Endothelial cell of umbilical vein (primary cell): Measurements from ENCODE around the gene CRYZL1. TPM values are rescaled to one million over a fixed set of nuclear protein-coding genes. Genes with fewer than 3 reads are reported as not detected.

Experiments
- BruUV-seq: library from RNA; stranded (reverse); fragments of 400-500 nt; replicated peaks from 2 replicates; lab custom pipeline; 2021; lab: Mats Ljungman, UMichigan
- CTCF ChIA-PET: fragments of 300-600, 350-600 bp; sonication (Branson Sonifier 250); formaldehyde crosslinking; loops from one replicate; lab custom pipeline; 2021; ENCODE audit warnings: antibody characterized with exemption, inconsistent platforms; lab: Charles Lee
- POLR2A ChIA-PET: fragments of 300-600, 350-600 bp; sonication (Branson Sonifier 250); formaldehyde crosslinking; loops from one replicate; lab custom pipeline; 2021; ENCODE audit warnings: antibody characterized with exemption, inconsistent platforms; lab: Charles Lee
- DNase-seq: peaks from one replicate; pipeline ENCODE4 v3.0.0-alpha.2; 2011; ENCODE audit warnings: low read depth, low spot score
- FAIRE-seq: peaks from 2 replicates; lab custom pipeline; 2011; peaks lifted over from hg19 to GRCh38; lab: Jason Lieb, UNC
- H2AFZ ChIP-seq: 2 replicates; pipeline ENCODE4 v1.6.0; 2012; ENCODE audit warnings: low read depth, low read length, control low read depth, inconsistent platforms
- H3K27ac ChIP-seq: 2 replicates; pipeline ENCODE4 v1.5.1; 2011; ENCODE audit warnings: low read depth, mild to moderate bottlenecking, control low read depth, low read length, moderate library complexity; ENCODE audit not compliant: insufficient read depth
- H3K27me3 ChIP-seq, 2 experiments: 2 replicates each; pipeline versions ENCODE4 v1.6.0 to v1.6.1; 2011; ENCODE audit warnings: low read length in 2 of 2, mixed read lengths in 1 of 2; ENCODE audit not compliant: control insufficient read depth in 2 of 2, insufficient read depth in 2 of 2
- H3K36me3 ChIP-seq, 2 experiments: 2 replicates in 1 of 2; 3 replicates in 1 of 2; pipeline ENCODE4 v1.5.1; 2011; ENCODE audit warnings: low read length in 2 of 2, mild to moderate bottlenecking in 1 of 2, moderate library complexity in 1 of 2; ENCODE audit not compliant: control insufficient read depth in 2 of 2, insufficient read depth in 2 of 2; ENCODE audit errors: extremely low read depth in 1 of 2
- H3K4me1 ChIP-seq: 3 replicates; pipeline ENCODE4 v1.5.1; 2011; ENCODE audit warnings: mild to moderate bottlenecking, low read length; ENCODE audit not compliant: control insufficient read depth, insufficient read depth; ENCODE audit errors: extremely low read depth
- H3K4me2 ChIP-seq: 2 replicates; pipeline ENCODE4 v1.6.1; 2011; ENCODE audit warnings: low read length, control low read depth, mixed read lengths; ENCODE audit not compliant: insufficient read depth
- H3K4me3 ChIP-seq, 3 experiments: fragments of 200-600 bp in 1 of 3; sonication (generic), shearing (Covaris generic) in 1 of 3; replicated peaks in 1 of 3; 2 replicates each; pipeline ENCODE4 v1.5.1; 2011 to 2016; ENCODE audit warnings: control low read depth in 3 of 3, low read length in 3 of 3, mild to moderate bottlenecking in 2 of 3, inconsistent platforms in 1 of 3, low read depth in 1 of 3, moderate library complexity in 1 of 3; ENCODE audit not compliant: insufficient read depth in 1 of 3
- H3K79me2 ChIP-seq: 2 replicates; pipeline ENCODE4 v1.6.0; 2012; ENCODE audit warnings: low read length, inconsistent platforms; ENCODE audit not compliant: control insufficient read depth, insufficient read depth
- H3K9ac ChIP-seq: replicated peaks from 2 replicates; pipeline ENCODE3; 2011; ENCODE audit warnings: low read length, control low read depth; ENCODE audit not compliant: insufficient read depth; ENCODE audit errors: extremely low read depth
- H3K9me1 ChIP-seq: replicated peaks from 3 replicates; pipeline ENCODE4 v1.6.0; 2011; ENCODE audit warnings: mild to moderate bottlenecking, low read length; ENCODE audit not compliant: control insufficient read depth, insufficient read depth; ENCODE audit errors: extremely low read depth
- H3K9me3 ChIP-seq: replicated peaks from 2 replicates; pipeline ENCODE4 v1.5.1; 2012; ENCODE audit warnings: low read length, inconsistent platforms; ENCODE audit not compliant: control insufficient read depth, insufficient read depth
- H4K20me1 ChIP-seq: replicated peaks from 2 replicates; pipeline ENCODE3; 2011; ENCODE audit warnings: mild to moderate bottlenecking, low read length; ENCODE audit not compliant: control insufficient read depth, insufficient read depth; ENCODE audit errors: extremely low read depth
- EZH2 ChIP-seq: IDR thresholded peaks from 2 replicates; pipeline ENCODE4 v1.6.1; 2012; ENCODE audit warnings: borderline replicate concordance, low read depth, mild to moderate bottlenecking, moderate library complexity, low read length, inconsistent platforms; ENCODE audit not compliant: severe bottlenecking
- FOS ChIP-seq: IDR thresholded peaks from 2 replicates; pipeline ENCODE4 v1.6.1; 2011; ENCODE audit warnings: mild to moderate bottlenecking, low read length, moderate library complexity, borderline replicate concordance; ENCODE audit not compliant: insufficient read depth
- GATA2 ChIP-seq: IDR thresholded peaks from 2 replicates; pipeline ENCODE4 v1.7.0; 2011; ENCODE audit warnings: low read depth, mild to moderate bottlenecking, moderate library complexity, mixed read lengths, low read length; ENCODE audit not compliant: insufficient read length, insufficient read depth
- JUN ChIP-seq: IDR thresholded peaks from 2 replicates; pipeline ENCODE4 v1.6.1; 2011; ENCODE audit warnings: borderline replicate concordance, low read depth; ENCODE audit not compliant: insufficient read length, insufficient read depth
- MYC ChIP-seq: IDR thresholded peaks from one replicate; pipeline ENCODE4 v1.6.1; 2011; ENCODE audit warnings: mild to moderate bottlenecking, low read depth, low read length
- POLR2A ChIP-seq: IDR thresholded peaks from 2 replicates; pipeline ENCODE4 v1.6.1; 2012; ENCODE audit warnings: low read depth, mild to moderate bottlenecking, control low read depth, low read length
- POLR2AphosphoS5 ChIP-seq: IDR thresholded peaks from 2 replicates; pipeline ENCODE4 v1.6.1; 2012; ENCODE audit warnings: low read depth, mild to moderate bottlenecking, control low read depth, low read length, moderate library complexity; ENCODE audit not compliant: insufficient read depth
- dilution Hi-C: fragments of 300-500 bp; cut with MboI; formaldehyde crosslinking; loops from one replicate; pipeline ENCODE4 v1.15.0; 2019; ENCODE audit warnings: low sequenced_read_pairs; ENCODE audit not compliant: extremely low pct_ligation_motif_present
- intact Hi-C: fragments of 100-400 bp; cut with micrococcal nuclease; formaldehyde crosslinking; loops from one replicate; pipeline ENCODE4 v1.10.0; 2022
- polyA plus RNA-seq, 4 experiments: library from polyadenylated mRNA; depleted of rRNA in 3 of 4; stranded (reverse) in 3 of 4; unstranded in 1 of 4; fragments of >200 nt; gene quantifications; 2 replicates each; pipeline versions ENCODE4 v1.2.1 to v1.2.3, GENCODE V29; 2011 to 2012; ENCODE audit warnings: missing spikeins in 1 of 4
- total RNA-seq: library from RNA; stranded (reverse); gene quantifications from 2 replicates; pipeline ENCODE4 v1.2.3, GENCODE V29; 2021
- TF ChIP-seq, protein P1 (sequence below): IDR thresholded peaks from 2 replicates; pipeline ENCODE4 v1.6.1; 2011; ENCODE audit not compliant: insufficient read depth, insufficient read length
- TF ChIP-seq, protein P2 (sequence below), 2 donors: IDR thresholded peaks; 1 replicate in 1 of 2; 2 replicates in 1 of 2; pipeline ENCODE4 v1.5.1; 2011; ENCODE audit warnings: low read length in 2 of 2, mild to moderate bottlenecking in 2 of 2, moderate library complexity in 2 of 2, control low read depth in 1 of 2, inconsistent platforms in 1 of 2, low read depth in 1 of 2; ENCODE audit not compliant: insufficient read depth in 1 of 2; ENCODE audit errors: extremely low read depth in 1 of 2

Gene CRYZL1
- total and polyA plus RNA-seq, 2 donors (not counting 3 experiments of a cell fraction or from before 2014, with no cell fraction given): 26.4 to 42.1 TPM

DNA sequence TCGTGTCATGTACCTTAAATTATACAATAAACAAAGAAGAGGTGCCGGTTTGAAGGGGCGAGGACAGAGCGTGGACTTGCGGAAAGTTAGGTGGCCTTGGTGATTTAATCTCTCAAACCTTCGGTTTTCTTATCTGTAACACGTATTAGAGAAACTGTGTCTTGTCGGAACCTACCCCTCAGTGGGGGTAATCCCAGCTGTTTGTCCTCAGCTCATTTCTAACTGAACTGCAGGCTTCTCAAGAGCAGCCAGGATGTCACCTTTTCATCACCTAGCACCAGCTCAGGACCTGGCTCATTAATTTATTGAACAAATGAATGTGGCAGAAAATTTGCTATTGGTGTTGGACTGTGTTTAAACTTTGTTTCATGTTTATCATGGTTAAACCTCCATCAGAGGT is 31.9 kb upstream of the CRYZL1 start:
- H3K36me3 ChIP-seq: no peaks in the 10 kb centered on the region
- CTCF ChIA-PET: interaction anchor here (1.0 to 1.4 kb wide), 2 partner anchors 11 to 25 kb away, joined by 3 to 4 read pairs; no protein-coding TSS in a partner anchor
- H3K9ac ChIP-seq: no peak overlapping the region
- FAIRE-seq: no peak
- intact Hi-C loops (no loop called here), dilution Hi-C loops (no loop called here)
- H3K4me2 ChIP-seq: no peak overlapping the region
- POLR2A ChIA-PET: no interaction called here
- H3K4me1 ChIP-seq: no peaks in the 10 kb centered on the region
- no peak overlapping the region for H2AFZ ChIP-seq
- no peak overlapping the region for H3K4me3 ChIP-seq
- peaks cover 7% of the 10 kb centered on the region for H4K20me1 ChIP-seq
- H3K27ac ChIP-seq: no peak overlapping the region
- BruUV-seq: no TSS peak
- no peak for TF ChIP-seq POLR2A
- TF ChIP-seq, protein P1, sequence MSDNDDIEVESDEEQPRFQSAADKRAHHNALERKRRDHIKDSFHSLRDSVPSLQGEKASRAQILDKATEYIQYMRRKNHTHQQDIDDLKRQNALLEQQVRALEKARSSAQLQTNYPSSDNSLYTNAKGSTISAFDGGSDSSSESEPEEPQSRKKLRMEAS: no peak
- TF ChIP-seq, protein P2, sequence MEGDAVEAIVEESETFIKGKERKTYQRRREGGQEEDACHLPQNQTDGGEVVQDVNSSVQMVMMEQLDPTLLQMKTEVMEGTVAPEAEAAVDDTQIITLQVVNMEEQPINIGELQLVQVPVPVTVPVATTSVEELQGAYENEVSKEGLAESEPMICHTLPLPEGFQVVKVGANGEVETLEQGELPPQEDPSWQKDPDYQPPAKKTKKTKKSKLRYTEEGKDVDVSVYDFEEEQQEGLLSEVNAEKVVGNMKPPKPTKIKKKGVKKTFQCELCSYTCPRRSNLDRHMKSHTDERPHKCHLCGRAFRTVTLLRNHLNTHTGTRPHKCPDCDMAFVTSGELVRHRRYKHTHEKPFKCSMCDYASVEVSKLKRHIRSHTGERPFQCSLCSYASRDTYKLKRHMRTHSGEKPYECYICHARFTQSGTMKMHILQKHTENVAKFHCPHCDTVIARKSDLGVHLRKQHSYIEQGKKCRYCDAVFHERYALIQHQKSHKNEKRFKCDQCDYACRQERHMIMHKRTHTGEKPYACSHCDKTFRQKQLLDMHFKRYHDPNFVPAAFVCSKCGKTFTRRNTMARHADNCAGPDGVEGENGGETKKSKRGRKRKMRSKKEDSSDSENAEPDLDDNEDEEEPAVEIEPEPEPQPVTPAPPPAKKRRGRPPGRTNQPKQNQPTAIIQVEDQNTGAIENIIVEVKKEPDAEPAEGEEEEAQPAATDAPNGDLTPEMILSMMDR (IDR thresholded peaks at IDR 0.05; ENCODE audit: extremely low read depth in 1 of 2, insufficient read depth in 1 of 2, low read depth in 1 of 2, low read length in 2 of 2): no peak
- no peak for TF ChIP-seq GATA2
- no peak for TF ChIP-seq EZH2
- TF ChIP-seq FOS: no peak
- no peak for TF ChIP-seq POLR2AphosphoS5
- no peak for TF ChIP-seq MYC
- TF ChIP-seq JUN: no peak
- no peaks in the 10 kb centered on the region for H3K27me3 ChIP-seq
- peaks cover 89% of the 10 kb centered on the region for H3K79me2 ChIP-seq
- H3K9me3 ChIP-seq: no peaks in the 10 kb centered on the region
- H3K9me1 ChIP-seq: no peaks in the 10 kb centered on the region
- no peak for DNase-seq
